SK-N-SH treated with all-trans-retinoic acid at 6 μM for 48 hours (cell line): ENCODE results near the gene ARID5B.
A peak's percentile ranks its signal among the peaks of the same experiment; 100 is the strongest.

Experiments used
- ATAC-seq: fragments of 200-7000 bp; cut with Tn5 transposase; 3 replicates; pipeline ENCODE4 v1.9.1; 2020; ENCODE audit warnings: mild to moderate bottlenecking, moderate library complexity
- ARNTL ChIP-seq: fragments of 450-650 bp; formaldehyde crosslinking; IDR thresholded peaks from 2 replicates; pipeline ENCODE4 v1.5.0; 2020; ENCODE audit warnings: low read depth, mild to moderate bottlenecking, moderate library complexity, borderline replicate concordance
- BACH2 ChIP-seq: fragments of 250-450 bp; sonication (Bioruptor Pico); IDR thresholded peaks from 2 replicates; pipeline ENCODE4 v1.9.0; 2021; ENCODE audit warnings: mild to moderate bottlenecking, borderline replicate concordance
- CREB5 ChIP-seq: fragments of 250-450 bp; sonication (Bioruptor Pico); IDR thresholded peaks from 2 replicates; pipeline ENCODE4 v1.5.1; 2020; ENCODE audit warnings: low read depth, mild to moderate bottlenecking, moderate library complexity
- CSDC2 ChIP-seq: fragments of 250-450 bp; sonication (Bioruptor Pico); IDR thresholded peaks from 2 replicates; pipeline ENCODE4 v1.5.0; 2020; ENCODE audit warnings: mild to moderate bottlenecking, moderate library complexity
- ESRRG ChIP-seq: fragments of 250-450 bp; sonication (Bioruptor Pico); IDR thresholded peaks from 2 replicates; pipeline ENCODE4 v1.6.1; 2021; ENCODE audit warnings: mild to moderate bottlenecking
- ISL1 ChIP-seq: fragments of 250-450 bp; sonication (Bioruptor Pico); IDR thresholded peaks from 2 replicates; pipeline ENCODE4 v2.1.2; 2022; ENCODE audit warnings: mild to moderate bottlenecking, moderate library complexity
- OSR1 ChIP-seq: fragments of 250-450 bp; sonication (Bioruptor Pico); IDR thresholded peaks from 2 replicates; pipeline ENCODE4 v1.8.0; 2022; ENCODE audit warnings: moderate library complexity, mild to moderate bottlenecking, inconsistent platforms
- PATZ1 ChIP-seq: fragments of 250-450 bp; sonication (Bioruptor Pico); IDR thresholded peaks from 2 replicates; pipeline ENCODE4 v1.8.0; 2020; ENCODE audit warnings: mild to moderate bottlenecking, moderate library complexity, borderline replicate concordance
- POU6F1 ChIP-seq: fragments of 250-450 bp; sonication (Bioruptor Pico); IDR thresholded peaks from 2 replicates; pipeline ENCODE4 v1.8.0; 2021; ENCODE audit warnings: low read depth, mild to moderate bottlenecking, moderate library complexity, borderline replicate concordance
- PPARA ChIP-seq: fragments of 250-450 bp; sonication (Bioruptor Pico); IDR thresholded peaks from 2 replicates; pipeline ENCODE4 v1.5.0; 2020; ENCODE audit warnings: mild to moderate bottlenecking, borderline replicate concordance
- RARB ChIP-seq: fragments of 250-450 bp; sonication (Bioruptor Pico); IDR thresholded peaks from 2 replicates; pipeline ENCODE4 v1.8.0; 2021; ENCODE audit warnings: mild to moderate bottlenecking, moderate library complexity
- SNAI2 ChIP-seq: fragments of 250-450 bp; sonication (Bioruptor Pico); IDR thresholded peaks from 2 replicates; pipeline ENCODE4 v1.5.0; 2020; ENCODE audit warnings: mild to moderate bottlenecking, moderate library complexity
- TCF4 ChIP-seq: fragments of 250-450 bp; sonication (Bioruptor Pico); IDR thresholded peaks from 2 replicates; pipeline ENCODE4 v1.8.0; 2021; ENCODE audit warnings: mild to moderate bottlenecking, moderate library complexity, borderline replicate concordance
- TOX ChIP-seq: fragments of 250-450 bp; sonication (Bioruptor Pico); IDR thresholded peaks from 2 replicates; pipeline ENCODE4 v1.8.0; 2021; ENCODE audit warnings: mild to moderate bottlenecking, moderate library complexity, borderline replicate concordance
- ZC3H10 ChIP-seq: fragments of 250-450 bp; sonication (Bioruptor Pico); IDR thresholded peaks from 2 replicates; pipeline ENCODE4 v1.5.1; 2021; ENCODE audit warnings: mild to moderate bottlenecking, moderate library complexity
- ZFP3 ChIP-seq: fragments of 250-450 bp; sonication (Bioruptor Pico); IDR thresholded peaks from 2 replicates; pipeline ENCODE4 v1.5.0; 2020; ENCODE audit warnings: mild to moderate bottlenecking, moderate library complexity
- ZFP30 ChIP-seq: fragments of 450-650 bp; formaldehyde crosslinking; IDR thresholded peaks from 2 replicates; pipeline ENCODE4 v1.5.0; 2022; ENCODE audit warnings: mild to moderate bottlenecking, moderate library complexity
- ZNF565 ChIP-seq: fragments of 450-650 bp; formaldehyde crosslinking; conservative IDR thresholded peaks from 2 replicates; pipeline ENCODE4 v1.5.0; 2020; ENCODE audit warnings: low read depth, mild to moderate bottlenecking, moderate library complexity
- ZNF70 ChIP-seq: fragments of 450-650 bp; formaldehyde crosslinking; IDR thresholded peaks from 2 replicates; pipeline ENCODE4 v1.5.0; 2020; ENCODE audit warnings: mild to moderate bottlenecking, moderate library complexity
- ZNF8 ChIP-seq: fragments of 450-650 bp; formaldehyde crosslinking; IDR thresholded peaks from 2 replicates; pipeline ENCODE4 v1.5.0; 2020; ENCODE audit warnings: mild to moderate bottlenecking, moderate library complexity
- TF ChIP-seq, protein P1 (sequence below): fragments of 250-450 bp; sonication (Bioruptor Pico); IDR thresholded peaks from 2 replicates; pipeline ENCODE4 v1.5.0; 2020; ENCODE audit warnings: mild to moderate bottlenecking, moderate library complexity
- TF ChIP-seq, protein P2 (sequence below): fragments of 250-450 bp; sonication (Bioruptor Pico); IDR thresholded peaks from 2 replicates; pipeline ENCODE4 v1.5.1; 2021; ENCODE audit warnings: mild to moderate bottlenecking, moderate library complexity

The ARID5B gene

GRCh38 chr10:61899069-61899531 lies 2.4 kb upstream of the ARID5B start (continued):
- TF ChIP-seq, protein P1, sequence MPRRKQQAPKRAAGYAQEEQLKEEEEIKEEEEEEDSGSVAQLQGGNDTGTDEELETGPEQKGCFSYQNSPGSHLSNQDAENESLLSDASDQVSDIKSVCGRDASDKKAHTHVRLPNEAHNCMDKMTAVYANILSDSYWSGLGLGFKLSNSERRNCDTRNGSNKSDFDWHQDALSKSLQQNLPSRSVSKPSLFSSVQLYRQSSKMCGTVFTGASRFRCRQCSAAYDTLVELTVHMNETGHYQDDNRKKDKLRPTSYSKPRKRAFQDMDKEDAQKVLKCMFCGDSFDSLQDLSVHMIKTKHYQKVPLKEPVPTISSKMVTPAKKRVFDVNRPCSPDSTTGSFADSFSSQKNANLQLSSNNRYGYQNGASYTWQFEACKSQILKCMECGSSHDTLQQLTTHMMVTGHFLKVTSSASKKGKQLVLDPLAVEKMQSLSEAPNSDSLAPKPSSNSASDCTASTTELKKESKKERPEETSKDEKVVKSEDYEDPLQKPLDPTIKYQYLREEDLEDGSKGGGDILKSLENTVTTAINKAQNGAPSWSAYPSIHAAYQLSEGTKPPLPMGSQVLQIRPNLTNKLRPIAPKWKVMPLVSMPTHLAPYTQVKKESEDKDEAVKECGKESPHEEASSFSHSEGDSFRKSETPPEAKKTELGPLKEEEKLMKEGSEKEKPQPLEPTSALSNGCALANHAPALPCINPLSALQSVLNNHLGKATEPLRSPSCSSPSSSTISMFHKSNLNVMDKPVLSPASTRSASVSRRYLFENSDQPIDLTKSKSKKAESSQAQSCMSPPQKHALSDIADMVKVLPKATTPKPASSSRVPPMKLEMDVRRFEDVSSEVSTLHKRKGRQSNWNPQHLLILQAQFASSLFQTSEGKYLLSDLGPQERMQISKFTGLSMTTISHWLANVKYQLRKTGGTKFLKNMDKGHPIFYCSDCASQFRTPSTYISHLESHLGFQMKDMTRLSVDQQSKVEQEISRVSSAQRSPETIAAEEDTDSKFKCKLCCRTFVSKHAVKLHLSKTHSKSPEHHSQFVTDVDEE (CRISPR knock-in tag), result no peak
- no peak for TF ChIP-seq TCF4 (CRISPR knock-in tag)
- no peak for TF ChIP-seq CSDC2 (CRISPR knock-in tag)
- TF ChIP-seq OSR1 (CRISPR knock-in tag), result no peak
- TF ChIP-seq BACH2 (CRISPR knock-in tag), result no peak
- no peak for TF ChIP-seq ZFP30
- TF ChIP-seq PPARA, result no peak

DNA sequence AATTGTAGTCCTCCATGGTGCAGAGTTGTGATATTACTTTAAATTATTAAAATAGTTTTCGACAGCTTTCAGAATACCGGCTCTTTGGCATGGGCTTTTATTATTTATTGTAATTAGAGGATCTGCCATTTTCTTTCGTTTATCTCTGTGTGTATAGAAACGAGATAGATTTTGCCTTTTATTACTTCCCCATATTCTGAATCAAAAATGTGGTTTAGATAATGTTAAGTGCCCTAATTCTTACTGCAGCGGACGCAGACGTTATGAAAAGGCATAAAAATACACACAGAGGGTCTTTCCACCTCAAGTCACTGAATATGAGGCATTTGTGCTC lies 1.9 kb upstream of the ARID5B start:
- TF ChIP-seq ZNF8 (CRISPR knock-in tag), result no peak
- no peak for TF ChIP-seq CREB5 (CRISPR knock-in tag)
- no peak for TF ChIP-seq TOX (CRISPR knock-in tag)
- no peak for TF ChIP-seq TCF4 (CRISPR knock-in tag)
- no peak for TF ChIP-seq RARB (CRISPR knock-in tag)
- ATAC-seq, result no peak

GRCh38 chr10:61899997-61900828 lies 1.3 kb upstream of the ARID5B start:
- TF ChIP-seq OSR1 (CRISPR knock-in tag) (no peak), ZFP3 (CRISPR knock-in tag) (no peak), ZNF8 (CRISPR knock-in tag) (no peak), ZFP30 (no peak), ZC3H10 (CRISPR knock-in tag) (no peak)
- ATAC-seq, result peak; percentile 18

DNA sequence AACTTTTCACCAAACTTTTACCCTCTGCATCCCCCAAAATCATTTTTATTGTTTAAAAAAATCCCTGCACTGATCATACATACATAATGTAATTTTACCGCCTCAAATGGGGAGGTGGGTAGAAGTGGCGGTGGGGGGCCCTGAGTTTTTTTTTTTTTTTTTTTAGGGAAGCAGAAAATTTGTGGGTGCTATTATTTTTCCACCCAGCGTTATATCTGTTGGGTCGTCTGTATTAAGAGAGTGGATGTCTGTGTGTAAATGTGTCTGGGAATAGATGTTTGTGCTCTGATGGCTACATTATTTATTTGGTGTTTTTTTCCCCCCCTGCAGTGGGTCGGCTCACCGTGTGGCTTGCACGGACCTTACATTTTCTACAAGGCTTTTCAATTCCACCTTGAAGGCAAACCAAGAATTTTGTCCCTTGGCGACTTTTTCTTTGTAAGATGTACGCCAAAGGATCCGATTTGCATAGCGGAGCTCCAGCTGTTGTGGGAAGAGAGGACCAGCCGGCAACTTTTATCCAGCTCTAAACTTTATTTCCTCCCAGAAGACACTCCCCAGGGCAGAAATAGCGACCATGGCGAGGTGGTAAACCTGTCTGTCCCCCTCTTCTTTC lies 438 bp downstream of the ARID5B start:
- TF ChIP-seq ZNF8 (CRISPR knock-in tag), result no peak
- TF ChIP-seq CSDC2 (CRISPR knock-in tag), result no peak
- TF ChIP-seq ZFP3 (CRISPR knock-in tag), result no peak
- TF ChIP-seq POU6F1 (CRISPR knock-in tag), result no peak
- no peak for TF ChIP-seq RARB (CRISPR knock-in tag)
- TF ChIP-seq TOX (CRISPR knock-in tag), result no peak
- no peak for TF ChIP-seq SNAI2 (CRISPR knock-in tag)
- no peak for TF ChIP-seq ARNTL (CRISPR knock-in tag)
- ATAC-seq, result peak; percentile 1; the same call in 2 of the 3 replicates

- ATAC-seq, result peak; percentile 51
- TF ChIP-seq, protein P2, sequence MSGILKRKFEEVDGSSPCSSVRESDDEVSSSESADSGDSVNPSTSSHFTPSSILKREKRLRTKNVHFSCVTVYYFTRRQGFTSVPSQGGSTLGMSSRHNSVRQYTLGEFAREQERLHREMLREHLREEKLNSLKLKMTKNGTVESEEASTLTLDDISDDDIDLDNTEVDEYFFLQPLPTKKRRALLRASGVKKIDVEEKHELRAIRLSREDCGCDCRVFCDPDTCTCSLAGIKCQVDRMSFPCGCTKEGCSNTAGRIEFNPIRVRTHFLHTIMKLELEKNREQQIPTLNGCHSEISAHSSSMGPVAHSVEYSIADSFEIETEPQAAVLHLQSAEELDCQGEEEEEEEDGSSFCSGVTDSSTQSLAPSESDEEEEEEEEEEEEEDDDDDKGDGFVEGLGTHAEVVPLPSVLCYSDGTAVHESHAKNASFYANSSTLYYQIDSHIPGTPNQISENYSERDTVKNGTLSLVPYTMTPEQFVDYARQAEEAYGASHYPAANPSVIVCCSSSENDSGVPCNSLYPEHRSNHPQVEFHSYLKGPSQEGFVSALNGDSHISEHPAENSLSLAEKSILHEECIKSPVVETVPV (CRISPR knock-in tag), result no peak
- TF ChIP-seq ZFP3 (CRISPR knock-in tag) (no peak), ZNF565 (no peak), SNAI2 (CRISPR knock-in tag) (no peak), ZNF70 (CRISPR knock-in tag) (no peak), RARB (CRISPR knock-in tag) (no peak), ZFP30 (no peak), ARNTL (CRISPR knock-in tag) (no peak), ESRRG (CRISPR knock-in tag) (no peak), PATZ1 (CRISPR knock-in tag) (no peak), OSR1 (CRISPR knock-in tag) (no peak), ISL1 (CRISPR knock-in tag) (no peak)
Observed at GRCh38 chr10:61902445-61903220, 1.1 kb downstream of the ARID5B start.
